HEK293T (cell line): ENCODE data around the gene STING1.

Experiments used
- CTCF ChIA-PET: fragments of 350-600 bp; formaldehyde crosslinking; extraction: SDS; loops from one replicate; lab custom pipeline; 2021; ENCODE audit warnings: antibody characterized with exemption, inconsistent platforms; lab: Yijun Ruan, JAX
- POLR2A ChIA-PET: fragments of 350-600 bp; formaldehyde crosslinking; extraction: SDS; loops from one replicate; lab custom pipeline; 2020; ENCODE audit warnings: antibody characterized with exemption, inconsistent platforms; lab: Yijun Ruan, JAX
- DNase-seq: peaks from one replicate; pipeline ENCODE4 v3.0.0; 2012; ENCODE audit warnings: mixed read lengths; ENCODE audit errors: extremely low spot score
- ARNT ChIP-seq: fragments of 450-650 bp; IDR thresholded peaks from 2 replicates; pipeline ENCODE4 v1.6.1; 2017; ENCODE audit warnings: mild to moderate bottlenecking
- BHLHE40 ChIP-seq: fragments of 450-650 bp; IDR thresholded peaks from 2 replicates; pipeline ENCODE4 v1.6.1; 2016; ENCODE audit warnings: mild to moderate bottlenecking, moderate library complexity, borderline replicate concordance
- CTBP1 ChIP-seq: fragments of 450-650 bp; IDR thresholded peaks from 2 replicates; pipeline ENCODE4 v1.6.1; 2016; ENCODE audit warnings: borderline replicate concordance
- ELF4 ChIP-seq: fragments of 450-650 bp; IDR thresholded peaks from 2 replicates; pipeline ENCODE4 v1.6.1; 2017; ENCODE audit warnings: antibody characterized with exemption
- FOXA1 ChIP-seq: fragments of 450-650 bp; IDR thresholded peaks from 2 replicates; pipeline ENCODE4 v1.6.1; 2016; ENCODE audit warnings: mild to moderate bottlenecking
- FOXK2 ChIP-seq: fragments of 450-650 bp; IDR thresholded peaks from 2 replicates; pipeline ENCODE4 v1.6.1; 2016; ENCODE audit warnings: mild to moderate bottlenecking
- FOXM1 ChIP-seq: fragments of 450-650 bp; IDR thresholded peaks from 2 replicates; pipeline ENCODE4 v1.6.1; 2017; ENCODE audit warnings: mild to moderate bottlenecking, borderline replicate concordance
- HDGF ChIP-seq: fragments of 450-650 bp; IDR thresholded peaks from 2 replicates; pipeline ENCODE4 v1.6.1; 2017; ENCODE audit warnings: antibody characterized with exemption, borderline replicate concordance
- L3MBTL2 ChIP-seq: fragments of 450-650 bp; conservative IDR thresholded peaks from 2 replicates; pipeline ENCODE4 v1.6.1; 2016; ENCODE audit warnings: mild to moderate bottlenecking
- LEF1 ChIP-seq: fragments of 450-650 bp; IDR thresholded peaks from 2 replicates; pipeline ENCODE4 v1.6.1; 2017; ENCODE audit warnings: mild to moderate bottlenecking, borderline replicate concordance
- NFRKB ChIP-seq: fragments of 450-650 bp; IDR thresholded peaks from 2 replicates; pipeline ENCODE4 v1.6.1; 2016; ENCODE audit warnings: mild to moderate bottlenecking, moderate library complexity
- PKNOX1 ChIP-seq: fragments of 450-650 bp; IDR thresholded peaks from 2 replicates; pipeline ENCODE4 v1.6.1; 2016
- SP1 ChIP-seq: fragments of 450-650 bp; IDR thresholded peaks from 2 replicates; pipeline ENCODE4 v1.6.1; 2017
- SUZ12 ChIP-seq: fragments of 450-650 bp; IDR thresholded peaks from 2 replicates; pipeline ENCODE4 v1.6.1; 2016; ENCODE audit warnings: mild to moderate bottlenecking
- TARDBP ChIP-seq: fragments of 450-650 bp; IDR thresholded peaks from 2 replicates; pipeline ENCODE4 v1.6.1; 2016
- ZNF384 ChIP-seq: fragments of 450-650 bp; IDR thresholded peaks from 2 replicates; pipeline ENCODE4 v1.6.1; 2016

The STING1 gene

GRCh38 chr5:139462586-139463276 is 19.8 kb downstream of the STING1 start, which contains the start of gene ECSCR:
TSS of gene ECSCR (minus strand) at chr5:139462743. CDS start at chr5:139462670, 73 bp downstream.
- TF ChIP-seq ARNT: no peak
- no peak for TF ChIP-seq CTBP1
- TF ChIP-seq FOXA1: no peak
- TF ChIP-seq BHLHE40: no peak
- no peak for TF ChIP-seq TARDBP
- TF ChIP-seq NFRKB: no peak
- TF ChIP-seq FOXK2: no peak
- DNase-seq: no peak
- POLR2A ChIA-PET: interaction anchor here (1.3 kb wide), 1 partner anchor 23 kb away, joined by 4 read pairs; the partner anchor contains the start of gene DNAJC18
- CTCF ChIA-PET: no interaction called here

GRCh38 chr5:139461698-139462097 is 20.9 kb downstream of the STING1 start:
- TF ChIP-seq SUZ12 (no peak), FOXA1 (no peak), LEF1 (no peak), L3MBTL2 (no peak)
- CTCF ChIA-PET: no interaction called here
- POLR2A ChIA-PET: interaction anchor here (1.3 kb wide), 1 partner anchor 22 kb away, joined by 4 read pairs; the partner anchor contains the start of gene DNAJC18
- no peak for DNase-seq

GRCh38 chr5:139461176-139461575 is 21.4 kb downstream of the STING1 start:
- no peak for DNase-seq
- ChIA-PET CTCF (no interaction called here), POLR2A (no interaction called here)
- TF ChIP-seq CTBP1 (no peak), L3MBTL2 (no peak), FOXK2 (no peak), ZNF384 (no peak), NFRKB (no peak), FOXM1 (no peak), PKNOX1 (no peak)

- CTCF ChIA-PET: no interaction called here
- DNase-seq: no peak
- TF ChIP-seq HDGF: no peak
- no peak for TF ChIP-seq NFRKB
- no peak for TF ChIP-seq BHLHE40
- TF ChIP-seq PKNOX1: no peak
- no peak for TF ChIP-seq ARNT
- no peak for TF ChIP-seq FOXM1
- no peak for TF ChIP-seq ZNF384
- no peak for TF ChIP-seq FOXA1
- no peak for TF ChIP-seq LEF1
- no peak for TF ChIP-seq CTBP1
- no peak for TF ChIP-seq SUZ12
- TF ChIP-seq FOXK2: no peak
- TF ChIP-seq TARDBP: no peak
- no peak for TF ChIP-seq ELF4
- no peak for TF ChIP-seq L3MBTL2
- TF ChIP-seq SP1: no peak
Measured at GRCh38 chr5:139460455-139460854, 22.1 kb downstream of the STING1 start.

GRCh38 chr5:139459451-139459934 is 23.1 kb downstream of the STING1 start:
- POLR2A ChIA-PET: interaction anchor here (0.9 kb wide), 1 partner anchor 20 kb away, joined by 5 read pairs; the partner anchor contains the start of gene DNAJC18
- TF ChIP-seq HDGF (no peak), LEF1 (no peak), SP1 (no peak), PKNOX1 (no peak), FOXA1 (no peak), ELF4 (no peak), L3MBTL2 (no peak), TARDBP (no peak), NFRKB (no peak), FOXM1 (no peak), SUZ12 (no peak)
- no peak for DNase-seq
- CTCF ChIA-PET: interaction anchor here (0.8 kb wide), 1 partner anchor 14 kb away, joined by 3 read pairs; no protein-coding TSS in a partner anchor

More at GRCh38 chr5:139460455-139460854, 22.1 kb downstream of the STING1 start:
- POLR2A ChIA-PET: no interaction called here

- no peak for TF ChIP-seq ARNT
- TF ChIP-seq FOXA1: no peak
- no peak for TF ChIP-seq HDGF
- no peak for TF ChIP-seq L3MBTL2
- no peak for TF ChIP-seq ELF4
- TF ChIP-seq LEF1: no peak
- no peak for TF ChIP-seq FOXK2
- TF ChIP-seq BHLHE40: no peak
- TF ChIP-seq CTBP1: no peak
- TF ChIP-seq FOXM1: no peak
- TF ChIP-seq PKNOX1: no peak
- TF ChIP-seq ZNF384: no peak
- no peak for TF ChIP-seq SP1
- no peak for TF ChIP-seq SUZ12
- TF ChIP-seq TARDBP: no peak
- TF ChIP-seq NFRKB: no peak
- ChIA-PET CTCF (interaction anchor here (0.8 kb wide), 1 partner anchor 13 kb away, joined by 3 read pairs; no protein-coding TSS in a partner anchor), POLR2A (interaction anchor here (0.9 to 4.4 kb wide), 2 partner anchors 20 kb away, joined by 5 to 20 read pairs; partner anchors contain the start of gene DNAJC18)
- no peak for DNase-seq
Measured at GRCh38 chr5:139458580-139459407, 23.8 kb downstream of the STING1 start.
